K562 (cell line): Measurements from ENCODE around the gene ST3GAL5. TPM values are rescaled to one million over a fixed set of nuclear protein-coding genes. Genes with fewer than 3 reads are reported as not detected.

Experiments used
- CBFB ChIP-seq: sonication (generic); formaldehyde crosslinking; IDR thresholded peaks from 2 replicates; pipeline ENCODE4 v1.4.0; 2020; ENCODE audit warnings: mild to moderate bottlenecking, missing genetic modification reagents
- E2F3 ChIP-seq: fragments of 250-450 bp; sonication (Bioruptor Pico); IDR thresholded peaks from 2 replicates; pipeline ENCODE4 v1.4.0; 2020; ENCODE audit warnings: mild to moderate bottlenecking
- ETV6 ChIP-seq, 3 experiments: fragments of 150-350 bp in 1 of 3; sonication (generic) in 1 of 3; formaldehyde crosslinking in 1 of 3; IDR thresholded peaks; 2 replicates each; pipeline versions ENCODE4 v1.6.1 to v1.8.0; 2014 to 2022; ENCODE audit warnings: borderline replicate concordance in 2 of 3, low read depth in 2 of 3, antibody characterized with exemption in 1 of 3, low read length in 1 of 3, mild to moderate bottlenecking in 1 of 3, missing genetic modification reagents in 1 of 3
- FOXO4 ChIP-seq: fragments of 450-650 bp; formaldehyde crosslinking; IDR thresholded peaks from 2 replicates; pipeline ENCODE4 v1.4.0; 2020; ENCODE audit warnings: mild to moderate bottlenecking, moderate library complexity
- HDAC1 ChIP-seq, 2 experiments: fragments of 450-650 bp; IDR thresholded peaks; 2 replicates each; pipeline ENCODE4 v1.6.1; 2016 to 2017; ENCODE audit warnings: inconsistent platforms in 1 of 2, mild to moderate bottlenecking in 1 of 2, moderate library complexity in 1 of 2
- HDGF ChIP-seq: fragments of 450-650 bp; IDR thresholded peaks from 2 replicates; pipeline ENCODE4 v1.6.1; 2016
- HNRNPUL1 ChIP-seq: fragments of 200-400 bp; formaldehyde crosslinking; IDR thresholded peaks from 2 replicates; pipeline ENCODE4 v1.6.1; 2017; ENCODE audit warnings: low read length
- IRF1 ChIP-seq: sonication (generic); formaldehyde crosslinking; IDR thresholded peaks from 2 replicates; pipeline ENCODE4 v1.8.0; 2022; ENCODE audit warnings: missing genetic modification reagents, mild to moderate bottlenecking, borderline replicate concordance
- MAFG ChIP-seq: fragments of 450-650 bp; conservative IDR thresholded peaks from 2 replicates; pipeline ENCODE4 v1.6.1; 2016; ENCODE audit warnings: missing genetic modification characterization, missing compliant biosample characterization
- MEF2D ChIP-seq: conservative IDR thresholded peaks from 2 replicates; pipeline ENCODE4 v1.6.1; 2016; ENCODE audit warnings: low read depth, missing genetic modification characterization, missing compliant biosample characterization
- RBM25 ChIP-seq: fragments of 200-400 bp; formaldehyde crosslinking; IDR thresholded peaks from 2 replicates; pipeline ENCODE4 v1.6.1; 2018; ENCODE audit warnings: low read length, low read depth, moderate library complexity; ENCODE audit not compliant: severe bottlenecking
- RHOXF2B ChIP-seq: fragments of 250-450 bp; sonication (Bioruptor Pico); conservative IDR thresholded peaks from 2 replicates; pipeline ENCODE4 v1.5.1; 2021
- SAP30 ChIP-seq: fragments of 200-600 bp; sonication (generic); IDR thresholded peaks from 2 replicates; pipeline ENCODE4 v1.6.1; 2012; ENCODE audit warnings: borderline replicate concordance, low read depth, mild to moderate bottlenecking, moderate library complexity, low read length, control low read depth, inconsistent platforms; ENCODE audit not compliant: insufficient read depth, poor library complexity, severe bottlenecking
- SRSF3 ChIP-seq: fragments of 200-400 bp; formaldehyde crosslinking; IDR thresholded peaks from 2 replicates; pipeline ENCODE4 v1.6.1; 2016; ENCODE audit warnings: mild to moderate bottlenecking, low read length, moderate library complexity; ENCODE audit not compliant: insufficient read depth
- TAF15 ChIP-seq: fragments of 200-400 bp; formaldehyde crosslinking; IDR thresholded peaks from 2 replicates; pipeline ENCODE4 v1.6.1; 2017; ENCODE audit warnings: mild to moderate bottlenecking, low read depth, low read length, moderate library complexity
- TCF3 ChIP-seq: sonication (generic); formaldehyde crosslinking; IDR thresholded peaks from 2 replicates; pipeline ENCODE4 v1.4.0; 2020; ENCODE audit warnings: mild to moderate bottlenecking, missing genetic modification reagents
- THRA ChIP-seq: fragments of 450-650 bp; IDR thresholded peaks from 2 replicates; pipeline ENCODE4 v1.6.1; 2017; ENCODE audit warnings: mild to moderate bottlenecking, moderate library complexity
- ZNF146 ChIP-seq: IDR thresholded peaks from one replicate; pipeline ENCODE4 v1.6.1; 2018; ENCODE audit warnings: missing compliant biosample characterization; ENCODE audit not compliant: unreplicated experiment
- ZNF165 ChIP-seq: fragments of 250-450 bp; sonication (Bioruptor Pico); IDR thresholded peaks from 2 replicates; pipeline ENCODE4 v1.4.0; 2020; ENCODE audit warnings: borderline replicate concordance
- ZNF175 ChIP-seq: fragments of 200-800 bp; sonication (Bioruptor generic); IDR thresholded peaks from 2 replicates; pipeline ENCODE4 v1.6.1; 2016; ENCODE audit warnings: low read depth, mild to moderate bottlenecking, missing genetic modification characterization, missing compliant biosample characterization
- ZNF239 ChIP-seq: fragments of 250-450 bp; sonication (Bioruptor Pico); IDR thresholded peaks from 2 replicates; pipeline ENCODE4 v1.4.0; 2020; ENCODE audit warnings: mild to moderate bottlenecking
- ZNF445 ChIP-seq: fragments of 250-450 bp; sonication (Bioruptor Pico); IDR thresholded peaks from 2 replicates; pipeline ENCODE4 v1.4.0; 2020; ENCODE audit warnings: low read depth, mild to moderate bottlenecking, moderate library complexity
- ZNF76 ChIP-seq: fragments of 250-450 bp; sonication (Bioruptor Pico); IDR thresholded peaks from 2 replicates; pipeline ENCODE4 v1.4.0; 2020; ENCODE audit warnings: mild to moderate bottlenecking, moderate library complexity, borderline replicate concordance
- polyA plus RNA-seq, 8 experiments: library from polyadenylated mRNA; depleted of rRNA in 4 of 8; stranded (reverse) in 5 of 8; unstranded in 3 of 8; fragments of >200 nt; fragmentation: Nextera tagmentation in 2 of 8; fragmentation: Illumina TruSeq in 1 of 8; extraction: Ambion mirVana in 2 of 8; extraction: Trizol in 1 of 8; gene quantifications; 2 replicates each; pipeline versions ENCODE4 v1.2.1 to v1.2.3, GENCODE V29; 2011 to 2014; ENCODE audit warnings: inconsistent platforms in 1 of 8, missing spikeins in 1 of 8
- total RNA-seq, 7 experiments: library from RNA; depleted of rRNA in 6 of 7; stranded (reverse); fragments of >200 nt in 6 of 7; fragmentation: Illumina TruSeq in 2 of 7; extraction: Trizol in 2 of 7; gene quantifications; 2 replicates each; pipeline versions ENCODE4 v1.2.1 to v1.2.3, GENCODE V29; 2011 to 2021; ENCODE audit warnings: low replicate concordance in 1 of 7

ST3GAL5 gene
- total and polyA plus RNA-seq, 9 of the 15 experiments (the other 6 are each of a cell fraction or from before 2014, with no cell fraction given), result 1.6 to 10.0 (median 4.2) TPM

GRCh38 chr2:85888684-85889626 lies at the start of gene ST3GAL5 (continued):
- TF ChIP-seq MAFG (tag), result no peak
- TF ChIP-seq HNRNPUL1, result no peak
- TF ChIP-seq MEF2D (tag), result no peak
- no peak for TF ChIP-seq SAP30
- no peak for TF ChIP-seq CBFB (CRISPR knock-in tag)
- no peak for TF ChIP-seq ZNF76
- TF ChIP-seq TCF3 (CRISPR knock-in tag), result no peak
- no peak for TF ChIP-seq ZNF165 (CRISPR knock-in tag)
- TF ChIP-seq RBM25, result peak; percentile 86
- no peak for TF ChIP-seq HDGF
- no peak for TF ChIP-seq RHOXF2B
- TF ChIP-seq TAF15, result no peak
- 0 out of 2 replicates have a peak, but pooled peaks have one; percentile 18 for TF ChIP-seq E2F3
- no peak for TF ChIP-seq FOXO4 (CRISPR knock-in tag)
- TF ChIP-seq SRSF3, result no peak
- TF ChIP-seq ZNF445 (CRISPR knock-in tag), result no peak
- no peak for TF ChIP-seq ETV6 (IDR thresholded peaks at IDR 0.05; ENCODE audit: borderline replicate concordance in 1 of 2, low read depth in 2 of 2, low read length in 1 of 2)
- TF ChIP-seq ETV6 (CRISPR knock-in tag; IDR thresholded peaks at IDR 0.05; ENCODE audit: borderline replicate concordance), result no peak
- TF ChIP-seq ZNF239 (CRISPR knock-in tag), result no peak
- no peak for TF ChIP-seq IRF1 (CRISPR knock-in tag)
- TF ChIP-seq ZNF175 (CRISPR knock-in tag), result no peak
- no peak for TF ChIP-seq THRA
- no peak for TF ChIP-seq ZNF146 (CRISPR knock-in tag)
- 0 out of 4 replicates have a peak, but pooled peaks of 1 of the 2 experiments have one; percentile 15 for TF ChIP-seq HDAC1 (IDR thresholded peaks at IDR 0.05)
